MM.1S (cell line): ENCODE results near the gene TSPOAP1.

Experiments
- CTCF ChIP-seq: fragments of 300-600 bp; sonication (generic); IDR thresholded peaks from 2 replicates; pipeline ENCODE4 v1.5.1; 2016; ENCODE audit warnings: antibody characterized with exemption, low read length, mixed read lengths
- EZH2 ChIP-seq: fragments of 300-600 bp; sonication (generic); optimal IDR thresholded peaks from 2 replicates; pipeline ENCODE3; 2017; ENCODE audit warnings: low read depth, mild to moderate bottlenecking, antibody characterized with exemption, low read length, mixed read lengths
- EZH2phosphoT487 ChIP-seq: fragments of 300-600 bp; sonication (generic); IDR thresholded peaks from 2 replicates; pipeline ENCODE4 v1.6.1; 2018; ENCODE audit warnings: antibody characterized with exemption, low read length

- TF ChIP-seq CTCF, result no peak
- no peak for TF ChIP-seq EZH2
- no peak for TF ChIP-seq EZH2phosphoT487
These were observed 46.7 kb upstream of the TSPOAP1 start for GRCh38 chr17:58375256-58375655.
